GM19372 (cell line): ENCODE measurements around the gene MEST.
"Not testable (repeated sequence)": the region's sequence is repeated elsewhere in the genome, so short reads cannot be mapped to it uniquely, and the experiment has no call there.

ENCODE experiments used
- ATAC-seq: cut with Tn5 transposase; IDR thresholded peaks from one replicate; pipeline ENCODE4 v1.9.1; 2021; ENCODE audit warnings: mild to moderate bottlenecking, low read depth, moderate library complexity; ENCODE audit not compliant: unreplicated experiment

Gene MEST

GRCh38 chr7:130515315-130516040 is 23.6 kb downstream of the MEST start:
- ATAC-seq, result no peak

DNA sequence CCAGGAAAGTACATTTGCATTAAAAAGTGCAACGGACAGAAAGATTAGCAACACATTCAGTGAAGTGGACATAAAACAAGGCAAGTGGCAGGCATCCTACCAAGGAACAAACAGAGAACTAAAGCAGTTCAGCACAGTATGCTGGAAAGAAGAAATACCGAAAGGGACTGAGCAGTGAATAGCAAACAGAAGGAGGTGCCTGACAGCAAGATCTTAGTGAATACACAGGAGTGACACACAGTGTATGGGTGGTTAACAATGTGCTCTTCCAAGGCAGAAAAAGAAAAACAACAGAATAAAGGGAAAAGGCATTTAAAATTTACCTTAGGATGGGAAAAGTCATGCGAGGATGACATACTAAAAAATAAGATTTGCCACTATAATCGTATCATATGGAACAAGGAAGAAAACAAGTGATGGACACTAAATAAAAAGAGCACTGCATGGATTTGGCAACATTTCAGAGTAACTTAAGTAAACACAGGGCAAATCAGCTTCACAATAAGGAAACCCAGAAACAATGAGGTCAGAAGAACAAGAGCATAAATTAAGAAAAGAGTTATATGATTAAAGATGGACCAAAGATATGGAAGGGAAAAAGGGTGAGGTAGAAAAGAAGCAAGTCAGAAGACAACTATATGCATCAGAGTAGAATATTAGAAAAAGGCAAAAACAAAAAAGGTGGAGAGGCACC is 29.5 kb downstream of the MEST start:
- no peak for ATAC-seq

DNA sequence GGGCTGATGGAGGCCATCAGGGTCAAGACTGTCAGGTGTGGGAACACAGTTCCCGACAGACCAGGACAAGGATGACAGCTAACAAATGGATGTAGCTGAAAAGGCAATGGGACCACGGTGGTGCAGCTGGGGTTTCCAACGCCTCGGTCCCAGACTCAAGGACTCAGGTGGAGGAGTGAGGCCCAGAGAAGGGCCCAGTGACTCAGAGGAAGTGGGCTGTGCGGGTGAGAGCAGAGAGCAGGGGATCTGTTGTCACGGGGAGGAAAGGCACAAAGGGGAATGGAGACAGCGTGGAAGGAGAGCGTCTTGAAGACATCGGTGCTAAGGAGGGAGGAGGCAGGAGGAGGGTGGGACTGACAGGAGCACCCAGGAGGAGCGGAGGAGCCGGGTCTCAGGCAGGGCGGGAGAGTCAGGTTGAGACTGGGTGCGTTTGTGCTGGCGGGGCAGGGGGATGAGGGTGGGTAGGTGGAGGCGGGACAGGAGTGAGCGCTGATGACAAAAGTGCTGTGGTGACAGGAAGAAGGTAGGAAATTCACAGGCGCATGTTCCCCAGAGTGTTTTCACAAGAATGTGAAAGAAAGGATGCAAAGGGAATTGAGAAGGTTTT is 31.7 kb downstream of the MEST start:
- not testable (repeated sequence) for ATAC-seq

- ATAC-seq, result no peak
These were observed 32.7 kb downstream of the MEST start for GRCh38 chr7:130524628-130525027.

DNA sequence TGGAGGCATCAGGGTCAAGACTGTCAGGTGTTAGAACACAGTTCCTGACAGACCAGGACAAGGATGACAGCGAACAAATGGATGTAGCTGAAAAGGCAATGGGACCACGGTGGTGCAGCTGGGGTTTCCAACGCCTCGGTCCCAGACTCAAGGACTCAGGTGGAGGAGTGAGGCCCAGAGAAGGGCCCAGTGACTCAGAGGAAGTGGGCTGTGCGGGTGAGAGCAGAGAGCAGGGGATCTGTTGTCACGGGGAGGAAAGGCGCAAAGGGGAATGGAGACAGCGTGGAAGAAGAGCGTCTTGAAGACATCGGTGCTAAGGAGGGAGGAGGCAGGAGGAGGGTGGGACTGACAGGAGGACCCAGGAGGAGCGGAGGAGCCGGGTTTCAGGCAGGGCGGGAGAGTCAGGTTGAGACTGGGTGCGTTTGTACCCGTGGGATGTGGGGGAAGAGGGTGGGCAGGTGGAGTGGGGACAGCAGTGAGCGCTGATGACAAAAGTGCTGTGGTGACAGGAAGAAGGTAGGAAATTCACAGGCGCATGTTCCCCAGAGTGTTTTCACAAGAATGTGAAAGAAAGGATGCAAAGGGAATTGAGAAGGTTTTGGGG is 36.0 kb downstream of the MEST start:
- not testable (repeated sequence) for ATAC-seq

DNA sequence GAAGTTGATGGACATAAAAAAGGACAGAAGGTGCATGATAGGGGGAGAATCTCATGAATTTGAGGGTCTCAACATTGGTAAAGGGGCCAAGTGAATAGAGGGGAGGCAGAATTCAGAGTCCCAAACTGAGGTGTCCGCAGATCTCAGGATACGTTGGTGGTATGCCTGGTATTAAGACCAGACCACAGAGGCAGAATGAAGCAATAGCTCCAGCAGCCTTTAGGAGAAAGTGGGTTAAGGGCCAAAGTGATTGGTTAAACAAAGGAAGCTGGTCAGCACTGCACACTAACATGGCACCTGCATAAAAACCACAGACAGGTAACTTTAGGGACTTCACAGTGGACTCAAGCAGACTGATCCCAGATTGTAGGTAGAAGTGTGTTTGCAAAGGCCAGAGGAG is 37.5 kb downstream of the MEST start:
- ATAC-seq, result no peak

- not testable (repeated sequence) for ATAC-seq
These were observed 46.0 kb downstream of the MEST start for GRCh38 chr7:130537894-130538293.

DNA sequence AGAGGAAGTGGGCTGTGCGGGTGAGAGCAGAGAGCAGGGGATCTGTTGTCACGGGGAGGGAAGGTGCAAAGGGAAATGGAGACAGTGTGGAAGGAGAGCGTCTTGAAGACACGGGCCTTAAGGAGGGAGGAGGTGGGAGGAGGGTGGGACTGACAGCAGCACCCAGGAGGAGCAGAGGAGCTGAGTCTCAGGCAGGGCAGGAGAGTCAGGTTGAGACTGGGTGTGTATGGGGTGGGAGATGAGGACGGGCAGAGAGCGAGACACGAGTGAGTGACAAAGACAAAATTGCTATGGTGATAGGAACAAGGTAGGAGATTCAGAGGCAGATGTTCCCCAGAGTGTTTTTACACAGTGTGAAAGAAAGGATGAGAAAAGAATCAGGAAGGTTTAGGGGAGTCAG is 49.4 kb downstream of the MEST start:
- not testable (repeated sequence) for ATAC-seq

DNA sequence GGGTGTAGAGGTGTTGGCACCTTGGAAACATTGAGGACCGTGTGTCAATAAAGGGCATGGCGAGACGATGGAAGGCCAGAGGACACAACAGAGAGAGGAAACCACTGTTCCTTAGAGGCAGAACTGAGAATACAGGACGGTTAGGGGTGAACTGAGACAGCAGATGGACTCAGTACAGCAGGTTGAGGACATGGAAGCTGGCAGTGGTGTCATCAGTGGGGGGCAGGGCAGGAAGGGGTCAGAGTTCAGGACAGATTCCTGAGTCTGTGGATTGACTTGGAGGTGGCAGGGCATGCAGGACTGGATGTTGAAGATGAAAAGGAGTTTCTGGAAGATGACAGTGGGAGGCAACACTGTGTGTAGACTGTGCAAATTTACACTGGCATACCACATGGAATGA is 50.4 kb downstream of the MEST start:
- ATAC-seq, result not testable (repeated sequence)

GRCh38 chr7:130543487-130544010 is 51.7 kb downstream of the MEST start:
- ATAC-seq, result no peak

- no peak for ATAC-seq
These were observed 52.5 kb downstream of the MEST start for GRCh38 chr7:130544356-130544755.

GRCh38 chr7:130553398-130554029 is 61.6 kb downstream of the MEST start:
- no peak for ATAC-seq

GRCh38 chr7:130554481-130554880 is 62.6 kb downstream of the MEST start:
- ATAC-seq, result no peak
